ENCODE data around the gene C12orf75. TPM values are rescaled to one million over a fixed set of nuclear protein-coding genes. Genes with fewer than 3 reads are reported as not detected.

The C12orf75 gene
- total RNA-seq, 1 donor from 2014 or later = 310 TPM

DNA sequence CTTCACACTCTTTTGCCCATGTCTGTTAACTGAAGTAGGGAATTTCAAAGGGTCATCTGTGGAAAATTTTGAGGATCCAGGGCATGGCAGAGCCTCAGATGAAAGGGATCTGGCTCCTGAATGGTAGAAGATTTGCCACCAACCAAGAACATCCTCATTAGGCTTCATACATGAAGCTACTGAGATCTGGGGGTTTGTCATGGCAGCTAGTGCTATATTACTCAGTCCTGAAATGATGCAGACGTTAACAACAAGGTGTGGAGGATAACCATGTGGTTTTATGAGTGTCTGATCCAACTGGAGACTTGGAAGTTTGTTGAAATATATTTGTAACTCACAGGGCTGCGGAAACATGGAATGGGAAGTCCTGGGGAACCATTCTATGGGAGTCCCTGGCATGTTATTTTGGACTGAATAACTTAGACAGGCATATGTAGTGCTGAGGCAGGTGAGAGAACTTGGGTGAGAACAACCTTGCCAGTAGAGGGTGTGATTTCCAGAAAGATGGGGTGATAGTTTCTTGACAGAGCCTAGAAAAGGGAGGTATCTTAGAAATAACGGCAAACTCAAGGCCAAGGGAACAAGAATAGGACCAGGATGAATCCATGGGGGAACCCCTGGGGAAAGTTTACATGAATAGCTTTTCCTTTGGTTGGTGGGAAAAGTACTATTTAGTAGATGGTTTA lies 42.0 kb upstream of the C12orf75 start:
- Mint-ChIP-seq H3K4me3 (ENCODE audit: unreplicated experiment) (no peak overlapping the region), H3K27me3 (ENCODE audit: low read depth) (no peaks in the 10 kb centered on the region), H3K4me1 (ENCODE audit: low read depth) (peaks cover 14% of the 10 kb centered on the region), H3K9me3 (ENCODE audit: low read depth) (no peaks in the 10 kb centered on the region), H3K36me3 (ENCODE audit: low read depth) (no peaks in the 10 kb centered on the region), H3K27ac (ENCODE audit: unreplicated experiment) (no peak overlapping the region)
- TF ChIP-seq, protein P1, sequence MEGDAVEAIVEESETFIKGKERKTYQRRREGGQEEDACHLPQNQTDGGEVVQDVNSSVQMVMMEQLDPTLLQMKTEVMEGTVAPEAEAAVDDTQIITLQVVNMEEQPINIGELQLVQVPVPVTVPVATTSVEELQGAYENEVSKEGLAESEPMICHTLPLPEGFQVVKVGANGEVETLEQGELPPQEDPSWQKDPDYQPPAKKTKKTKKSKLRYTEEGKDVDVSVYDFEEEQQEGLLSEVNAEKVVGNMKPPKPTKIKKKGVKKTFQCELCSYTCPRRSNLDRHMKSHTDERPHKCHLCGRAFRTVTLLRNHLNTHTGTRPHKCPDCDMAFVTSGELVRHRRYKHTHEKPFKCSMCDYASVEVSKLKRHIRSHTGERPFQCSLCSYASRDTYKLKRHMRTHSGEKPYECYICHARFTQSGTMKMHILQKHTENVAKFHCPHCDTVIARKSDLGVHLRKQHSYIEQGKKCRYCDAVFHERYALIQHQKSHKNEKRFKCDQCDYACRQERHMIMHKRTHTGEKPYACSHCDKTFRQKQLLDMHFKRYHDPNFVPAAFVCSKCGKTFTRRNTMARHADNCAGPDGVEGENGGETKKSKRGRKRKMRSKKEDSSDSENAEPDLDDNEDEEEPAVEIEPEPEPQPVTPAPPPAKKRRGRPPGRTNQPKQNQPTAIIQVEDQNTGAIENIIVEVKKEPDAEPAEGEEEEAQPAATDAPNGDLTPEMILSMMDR (IDR thresholded peaks at IDR 0.05) = no peak
- no peak for DNase-seq (ENCODE audit: low spot score)

DNA sequence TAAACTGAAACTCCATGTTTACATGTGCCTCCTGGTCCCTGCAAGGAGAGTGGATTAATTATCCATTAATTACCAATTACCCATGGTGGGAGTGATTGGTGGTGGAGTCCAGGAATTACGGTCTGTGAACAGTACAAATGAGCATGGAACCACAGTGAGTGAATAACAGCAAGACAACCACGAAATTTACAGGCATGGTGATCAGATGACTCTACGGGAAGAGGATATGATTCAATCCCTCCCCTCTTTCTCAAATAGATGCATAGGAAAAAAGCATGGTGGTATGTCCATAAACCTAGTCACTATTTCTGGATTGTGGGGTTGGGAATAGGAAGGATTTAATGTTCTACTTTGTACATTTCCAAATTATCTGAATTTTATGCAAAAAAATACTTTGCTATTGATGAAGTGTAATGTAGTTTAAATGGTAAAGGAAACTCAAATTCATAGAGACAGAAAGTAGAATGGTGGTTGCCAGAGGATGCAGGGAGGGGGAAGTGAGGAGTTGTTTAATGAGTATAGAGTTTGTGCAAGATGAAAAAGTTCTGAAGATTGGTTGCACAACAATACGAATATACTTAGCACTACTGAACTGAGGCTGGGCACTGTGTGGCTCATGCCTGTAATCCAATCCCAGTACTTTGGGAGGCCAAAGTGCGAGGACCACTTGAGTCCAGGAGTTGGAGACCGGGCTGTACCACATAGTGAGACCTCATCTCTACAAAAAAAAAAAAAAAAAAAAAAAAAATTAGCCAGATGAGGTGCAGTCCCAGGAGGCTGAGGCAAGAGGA lies 41.2 kb upstream of the C12orf75 start:
- Mint-ChIP-seq H3K9me3 (ENCODE audit: low read depth) (no peaks in the 10 kb centered on the region), H3K27me3 (ENCODE audit: low read depth) (no peaks in the 10 kb centered on the region), H3K36me3 (ENCODE audit: low read depth) (no peaks in the 10 kb centered on the region), H3K4me1 (ENCODE audit: low read depth) (peaks cover 14% of the 10 kb centered on the region), H3K4me3 (ENCODE audit: unreplicated experiment) (no peak overlapping the region), H3K27ac (ENCODE audit: unreplicated experiment) (no peak overlapping the region)
- TF ChIP-seq, protein P1 (IDR thresholded peaks at IDR 0.05) = no peak
- no peak for DNase-seq (ENCODE audit: low spot score)

DNA sequence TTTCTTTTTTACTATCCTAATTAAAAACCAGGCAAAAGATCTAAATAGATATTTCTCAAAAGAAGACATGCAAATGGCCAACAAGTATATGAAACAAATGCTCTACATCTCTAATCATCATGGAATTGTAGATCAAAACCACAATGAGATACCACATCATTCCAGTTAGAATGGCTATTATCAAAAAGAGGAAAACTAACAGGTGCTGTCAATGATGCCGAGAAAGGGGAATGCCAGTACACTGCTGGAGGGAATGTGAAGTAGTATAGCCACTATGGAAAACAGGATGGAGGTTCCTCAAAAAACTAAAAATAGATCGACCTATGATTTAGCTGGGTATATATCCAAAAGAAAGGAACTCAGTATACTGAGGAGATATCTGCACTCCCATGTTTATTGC lies 39.0 kb upstream of the C12orf75 start:
- H3K9me3 Mint-ChIP-seq (ENCODE audit: low read depth) = no peaks in the 10 kb centered on the region
- peaks cover 14% of the 10 kb centered on the region for H3K4me1 Mint-ChIP-seq (ENCODE audit: low read depth)
- no peaks in the 10 kb centered on the region for H3K27me3 Mint-ChIP-seq (ENCODE audit: low read depth)
- DNase-seq (ENCODE audit: low spot score) = no peak
- H3K36me3 Mint-ChIP-seq (ENCODE audit: low read depth) = no peaks in the 10 kb centered on the region
- TF ChIP-seq, protein P1 (IDR thresholded peaks at IDR 0.05) = no peak
- H3K27ac Mint-ChIP-seq (ENCODE audit: unreplicated experiment) = no peak overlapping the region
- H3K4me3 Mint-ChIP-seq (ENCODE audit: unreplicated experiment) = no peak overlapping the region

DNA sequence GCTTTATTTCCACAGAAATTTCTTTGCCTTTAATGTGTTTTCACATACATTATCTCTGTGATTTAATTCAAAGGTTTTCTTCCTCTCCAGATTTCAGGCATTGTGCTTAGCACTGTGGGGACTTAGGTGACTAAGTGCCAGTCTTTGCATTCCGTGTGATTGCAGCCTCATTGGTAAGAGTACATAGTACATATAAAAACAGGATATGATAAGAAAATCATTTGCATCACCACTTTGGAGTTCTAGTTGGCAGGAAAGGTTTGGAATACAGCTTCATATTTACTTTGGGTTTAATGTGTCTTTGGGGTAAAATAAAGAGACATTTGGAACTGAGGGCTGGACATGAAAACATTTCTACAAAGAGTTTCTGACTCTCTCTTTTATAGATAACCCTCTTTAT lies 37.8 kb upstream of the C12orf75 start:
- Mint-ChIP-seq H3K36me3 (ENCODE audit: low read depth) (no peaks in the 10 kb centered on the region), H3K4me3 (ENCODE audit: unreplicated experiment) (no peak overlapping the region), H3K27me3 (ENCODE audit: low read depth) (no peaks in the 10 kb centered on the region), H3K27ac (ENCODE audit: unreplicated experiment) (peak overlapping the region; percentile 41), H3K4me1 (ENCODE audit: low read depth) (peaks cover 14% of the 10 kb centered on the region), H3K9me3 (ENCODE audit: low read depth) (peaks cover 4% of the 10 kb centered on the region)
- TF ChIP-seq, protein P1 (IDR thresholded peaks at IDR 0.05) = no peak
- DNase-seq (ENCODE audit: low spot score) = no peak

DNA sequence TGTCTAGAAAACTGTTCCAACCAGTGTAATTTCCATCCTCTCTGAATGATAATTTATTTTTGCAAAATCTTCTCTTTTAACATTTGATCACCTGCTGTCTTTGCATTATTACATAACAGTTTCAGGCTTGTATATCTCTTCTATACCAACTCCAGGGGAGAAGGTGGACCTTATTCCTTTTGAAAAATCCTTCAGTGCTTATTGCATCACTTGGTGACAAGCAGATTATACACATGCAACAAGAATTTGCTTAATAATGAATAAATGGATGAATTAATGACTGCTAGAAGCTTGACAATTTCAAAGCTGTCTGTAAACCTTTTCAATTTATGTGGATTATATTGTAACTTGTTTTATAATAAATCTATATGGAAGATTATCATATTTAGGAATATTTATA lies 37.3 kb upstream of the C12orf75 start:
- H3K36me3 Mint-ChIP-seq (ENCODE audit: low read depth) = peaks cover 2% of the 10 kb centered on the region
- peak overlapping the region; percentile 41 for H3K27ac Mint-ChIP-seq (ENCODE audit: unreplicated experiment)
- H3K9me3 Mint-ChIP-seq (ENCODE audit: low read depth) = peaks cover 7% of the 10 kb centered on the region

More for the DNA sequence above, 37.3 kb upstream of the C12orf75 start:
- Mint-ChIP-seq H3K4me3 (ENCODE audit: unreplicated experiment) (no peak overlapping the region), H3K27me3 (ENCODE audit: low read depth) (no peaks in the 10 kb centered on the region), H3K4me1 (ENCODE audit: low read depth) (peaks cover 14% of the 10 kb centered on the region)
- DNase-seq (ENCODE audit: low spot score) = no peak
- TF ChIP-seq, protein P1 (IDR thresholded peaks at IDR 0.05) = no peak
